Measurements from ENCODE around the gene SPINT1. TPM values are rescaled to one million over a fixed set of nuclear protein-coding genes. Genes with fewer than 3 reads are reported as not detected.

Gene SPINT1
- total RNA-seq, 1 donor from 2014 or later, result 306 TPM

GRCh38 chr15:40832903-40833302, 10.9 kb upstream of the SPINT1 start:
- H3K4me3 ChIP-seq (ENCODE audit: low read depth, low read length), result no peak overlapping the region
- H3K27me3 ChIP-seq (ENCODE audit: control insufficient read depth, insufficient read depth, low read length), result no peaks in the 10 kb centered on the region
- no peak for DNase-seq (ENCODE audit: low read depth)
- no peaks in the 10 kb centered on the region for H3K36me3 ChIP-seq (ENCODE audit: control insufficient read depth, insufficient read depth, low read length)
- TF ChIP-seq, protein P1, sequence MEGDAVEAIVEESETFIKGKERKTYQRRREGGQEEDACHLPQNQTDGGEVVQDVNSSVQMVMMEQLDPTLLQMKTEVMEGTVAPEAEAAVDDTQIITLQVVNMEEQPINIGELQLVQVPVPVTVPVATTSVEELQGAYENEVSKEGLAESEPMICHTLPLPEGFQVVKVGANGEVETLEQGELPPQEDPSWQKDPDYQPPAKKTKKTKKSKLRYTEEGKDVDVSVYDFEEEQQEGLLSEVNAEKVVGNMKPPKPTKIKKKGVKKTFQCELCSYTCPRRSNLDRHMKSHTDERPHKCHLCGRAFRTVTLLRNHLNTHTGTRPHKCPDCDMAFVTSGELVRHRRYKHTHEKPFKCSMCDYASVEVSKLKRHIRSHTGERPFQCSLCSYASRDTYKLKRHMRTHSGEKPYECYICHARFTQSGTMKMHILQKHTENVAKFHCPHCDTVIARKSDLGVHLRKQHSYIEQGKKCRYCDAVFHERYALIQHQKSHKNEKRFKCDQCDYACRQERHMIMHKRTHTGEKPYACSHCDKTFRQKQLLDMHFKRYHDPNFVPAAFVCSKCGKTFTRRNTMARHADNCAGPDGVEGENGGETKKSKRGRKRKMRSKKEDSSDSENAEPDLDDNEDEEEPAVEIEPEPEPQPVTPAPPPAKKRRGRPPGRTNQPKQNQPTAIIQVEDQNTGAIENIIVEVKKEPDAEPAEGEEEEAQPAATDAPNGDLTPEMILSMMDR (IDR thresholded peaks at IDR 0.05; ENCODE audit: insufficient read depth, low read length, poor library complexity, severe bottlenecking), result no peak

GRCh38 chr15:40836020-40836419, 7.8 kb upstream of the SPINT1 start:
- TF ChIP-seq, protein P1 (IDR thresholded peaks at IDR 0.05; ENCODE audit: insufficient read depth, low read length, poor library complexity, severe bottlenecking), result no peak
- no peak for DNase-seq (ENCODE audit: low read depth)
- H3K27me3 ChIP-seq (ENCODE audit: control insufficient read depth, insufficient read depth, low read length), result no peaks in the 10 kb centered on the region
- H3K4me3 ChIP-seq (ENCODE audit: low read depth, low read length), result no peak overlapping the region
- no peaks in the 10 kb centered on the region for H3K36me3 ChIP-seq (ENCODE audit: control insufficient read depth, insufficient read depth, low read length)

- Histone ChIP-seq H3K27me3 (ENCODE audit: control insufficient read depth, insufficient read depth, low read length) (no peaks in the 10 kb centered on the region), H3K4me3 (ENCODE audit: low read depth, low read length) (no peak overlapping the region), H3K36me3 (ENCODE audit: control insufficient read depth, insufficient read depth, low read length) (no peaks in the 10 kb centered on the region)
- TF ChIP-seq, protein P1 (IDR thresholded peaks at IDR 0.05; ENCODE audit: insufficient read depth, low read length, poor library complexity, severe bottlenecking), result no peak
- no peak for DNase-seq (ENCODE audit: low read depth)
These were observed 5.1 kb upstream of the SPINT1 start for GRCh38 chr15:40838756-40839155.

GRCh38 chr15:40841741-40842140, 2.1 kb upstream of the SPINT1 start:
- no peak for DNase-seq (ENCODE audit: low read depth)
- TF ChIP-seq, protein P1 (IDR thresholded peaks at IDR 0.05; ENCODE audit: insufficient read depth, low read length, poor library complexity, severe bottlenecking), result no peak
- H3K4me3 ChIP-seq (ENCODE audit: low read depth, low read length), result no peak overlapping the region
- no peaks in the 10 kb centered on the region for H3K27me3 ChIP-seq (ENCODE audit: control insufficient read depth, insufficient read depth, low read length)
- no peaks in the 10 kb centered on the region for H3K36me3 ChIP-seq (ENCODE audit: control insufficient read depth, insufficient read depth, low read length)

DNA sequence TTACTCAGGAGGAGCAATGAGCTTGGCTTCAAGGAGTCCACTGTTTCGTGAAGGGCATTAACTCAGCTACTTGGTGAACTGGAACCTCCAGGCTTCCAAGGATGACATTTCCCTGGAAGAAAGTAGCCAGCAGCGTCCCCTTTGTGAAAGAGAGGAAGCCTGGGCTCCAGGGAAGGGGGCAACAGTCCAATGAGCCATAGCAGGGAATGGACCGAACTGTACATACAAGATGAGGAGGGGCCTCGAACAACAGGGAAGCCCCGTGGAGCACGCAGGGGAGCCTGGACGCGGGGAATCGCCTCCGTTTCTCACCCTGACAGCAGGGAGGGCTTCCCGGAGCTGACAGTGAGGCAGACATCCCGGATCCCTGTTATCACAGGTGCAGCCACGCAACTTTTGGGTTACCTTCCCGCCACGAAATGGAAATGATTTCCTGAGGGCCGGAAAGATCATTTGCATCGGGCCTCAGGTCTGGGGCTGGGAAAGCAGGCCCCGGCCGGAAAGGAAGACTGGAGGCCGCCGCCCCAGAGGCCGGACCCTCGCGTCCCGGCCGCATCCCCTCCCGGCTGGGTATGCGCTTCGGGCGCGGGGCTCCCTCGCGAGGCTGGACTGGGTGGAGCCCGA, 475 bp upstream of the SPINT1 start:
- TF ChIP-seq, protein P1 (IDR thresholded peaks at IDR 0.05; ENCODE audit: insufficient read depth, low read length, poor library complexity, severe bottlenecking), result no peak
- no peaks in the 10 kb centered on the region for H3K36me3 ChIP-seq (ENCODE audit: control insufficient read depth, insufficient read depth, low read length)
- no peak for DNase-seq (ENCODE audit: low read depth)
- H3K27me3 ChIP-seq (ENCODE audit: control insufficient read depth, insufficient read depth, low read length), result no peaks in the 10 kb centered on the region
- H3K4me3 ChIP-seq (ENCODE audit: low read depth, low read length), result peak overlapping the region; percentile 82

DNA sequence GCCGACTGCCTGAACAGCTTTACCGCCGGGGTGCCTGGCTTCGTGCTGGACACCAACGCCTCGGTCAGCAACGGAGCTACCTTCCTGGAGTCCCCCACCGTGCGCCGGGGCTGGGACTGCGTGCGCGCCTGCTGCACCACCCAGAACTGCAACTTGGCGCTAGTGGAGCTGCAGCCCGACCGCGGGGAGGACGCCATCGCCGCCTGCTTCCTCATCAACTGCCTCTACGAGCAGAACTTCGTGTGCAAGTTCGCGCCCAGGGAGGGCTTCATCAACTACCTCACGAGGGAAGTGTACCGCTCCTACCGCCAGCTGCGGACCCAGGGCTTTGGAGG, 815 bp downstream of the SPINT1 start:
- H3K36me3 ChIP-seq (ENCODE audit: control insufficient read depth, insufficient read depth, low read length), result no peaks in the 10 kb centered on the region
- no peak for DNase-seq (ENCODE audit: low read depth)
- TF ChIP-seq, protein P1 (IDR thresholded peaks at IDR 0.05; ENCODE audit: insufficient read depth, low read length, poor library complexity, severe bottlenecking), result no peak
- peak overlapping the region; percentile 82 for H3K4me3 ChIP-seq (ENCODE audit: low read depth, low read length)
- no peaks in the 10 kb centered on the region for H3K27me3 ChIP-seq (ENCODE audit: control insufficient read depth, insufficient read depth, low read length)

All from kidney epithelial cell (primary cell).